Liver (tissue), 9 donors: ENCODE measurements around the gene CHST12. TPM values are rescaled to one million over a fixed set of nuclear protein-coding genes. Genes with fewer than 3 reads are reported as not detected.

ENCODE experiments used
- DNase-seq: peaks from one replicate; pipeline ENCODE4 v3.0.0-alpha.2; 2017; ENCODE audit warnings: low spot score
- H3K27ac ChIP-seq, 2 donors: one replicate each; pipeline ENCODE4 v1.7.0; 2013; ENCODE audit warnings: inconsistent platforms in 2 of 2, low read length in 2 of 2, control low read depth in 1 of 2, low read depth in 1 of 2, mild to moderate bottlenecking in 1 of 2
- H3K27me3 ChIP-seq, 4 donors: one replicate each; pipeline versions ENCODE4 v1.6.1 to v1.7.0; 2013; ENCODE audit warnings: low read length in 3 of 4, inconsistent platforms in 1 of 4, mild to moderate bottlenecking in 1 of 4, moderate library complexity in 1 of 4; ENCODE audit not compliant: control insufficient read depth in 4 of 4, insufficient read depth in 4 of 4
- H3K36me3 ChIP-seq, 4 donors: one replicate each; pipeline versions ENCODE4 v1.6.1 to v1.7.0; 2013; ENCODE audit warnings: low read length in 3 of 4, mild to moderate bottlenecking in 3 of 4, low read depth in 1 of 4, moderate library complexity in 1 of 4; ENCODE audit not compliant: control insufficient read depth in 4 of 4, insufficient read depth in 3 of 4
- H3K4me1 ChIP-seq, 4 donors: one replicate each; pipeline versions ENCODE4 v1.6.1 to v1.7.0; 2013; ENCODE audit warnings: low read length in 3 of 4, mild to moderate bottlenecking in 3 of 4, moderate library complexity in 1 of 4; ENCODE audit not compliant: control insufficient read depth in 4 of 4, insufficient read depth in 4 of 4
- H3K4me3 ChIP-seq, 3 donors: one replicate each; pipeline versions ENCODE4 v1.6.1 to v1.7.0; 2013; ENCODE audit warnings: low read length in 3 of 3, control low read depth in 1 of 3, low read depth in 1 of 3, mild to moderate bottlenecking in 1 of 3
- H3K9ac ChIP-seq, 2 donors: one replicate each; pipeline ENCODE4 v1.7.0; 2013; ENCODE audit warnings: low read length in 2 of 2, mild to moderate bottlenecking in 2 of 2, moderate library complexity in 2 of 2, control low read depth in 1 of 2, low read depth in 1 of 2
- H3K9me3 ChIP-seq, 4 donors: one replicate each; pipeline versions ENCODE4 v1.6.1 to v1.7.0; 2013; ENCODE audit warnings: low read length in 3 of 4; ENCODE audit not compliant: control insufficient read depth in 4 of 4
- ATF3 ChIP-seq: IDR thresholded peaks from 2 replicates; pipeline ENCODE4 v1.6.1; 2016; ENCODE audit warnings: antibody characterized with exemption
- EGR1 ChIP-seq, 2 donors: IDR thresholded peaks; 2 replicates each; pipeline ENCODE4 v1.6.1; 2016 to 2018; ENCODE audit warnings: antibody characterized with exemption in 2 of 2, low read depth in 2 of 2
- FOXA1 ChIP-seq: IDR thresholded peaks from 2 replicates; pipeline ENCODE4 v1.6.1; 2016; ENCODE audit warnings: antibody characterized with exemption
- FOXA2 ChIP-seq: IDR thresholded peaks from 2 replicates; pipeline ENCODE4 v1.6.1; 2016; ENCODE audit warnings: antibody characterized with exemption
- GABPA ChIP-seq, 2 donors: IDR thresholded peaks in 1 of 2; conservative IDR thresholded peaks in 1 of 2; 2 replicates each; pipeline ENCODE4 v1.6.1; 2016; ENCODE audit warnings: antibody characterized with exemption in 2 of 2, mild to moderate bottlenecking in 1 of 2, moderate library complexity in 1 of 2
- HNF4G ChIP-seq: IDR thresholded peaks from 2 replicates; pipeline ENCODE4 v1.6.1; 2016; ENCODE audit warnings: antibody characterized with exemption
- JUND ChIP-seq, 2 donors: IDR thresholded peaks; 2 replicates each; pipeline ENCODE4 v1.6.1; 2016; ENCODE audit warnings: antibody characterized with exemption in 2 of 2
- MAX ChIP-seq: IDR thresholded peaks from 2 replicates; pipeline ENCODE4 v1.6.1; 2016; ENCODE audit warnings: antibody characterized with exemption
- NR2F2 ChIP-seq: IDR thresholded peaks from 2 replicates; pipeline ENCODE4 v1.6.1; 2016; ENCODE audit warnings: antibody characterized with exemption
- RAD21 ChIP-seq, 2 donors: IDR thresholded peaks; 2 replicates each; pipeline ENCODE4 v1.6.1; 2016; ENCODE audit warnings: antibody characterized with exemption in 2 of 2, mild to moderate bottlenecking in 2 of 2
- REST ChIP-seq: IDR thresholded peaks from 2 replicates; pipeline ENCODE4 v1.6.1; 2016; ENCODE audit warnings: antibody characterized with exemption, mild to moderate bottlenecking
- RXRA ChIP-seq, 2 donors: IDR thresholded peaks; 2 replicates each; pipeline ENCODE4 v1.6.1; 2017 to 2018; ENCODE audit warnings: antibody characterized with exemption in 2 of 2, mild to moderate bottlenecking in 1 of 2
- SP1 ChIP-seq: IDR thresholded peaks from 2 replicates; pipeline ENCODE4 v1.6.1; 2018; ENCODE audit warnings: antibody characterized with exemption, mild to moderate bottlenecking
- TAF1 ChIP-seq: conservative IDR thresholded peaks from 2 replicates; pipeline ENCODE4 v1.6.1; 2016; ENCODE audit warnings: antibody characterized with exemption, mild to moderate bottlenecking
- YY1 ChIP-seq: IDR thresholded peaks from 2 replicates; pipeline ENCODE4 v1.6.1; 2016; ENCODE audit warnings: antibody characterized with exemption, mild to moderate bottlenecking
- ZBTB33 ChIP-seq: IDR thresholded peaks from 2 replicates; pipeline ENCODE4 v1.6.1; 2016; ENCODE audit warnings: antibody characterized with exemption
- WGBS: extraction: QIAGEN DNeasy Blood & Tissue Kit; methylation state at CpG from one replicate; pipeline ENCODE4 v1.1.7; 2013; 5-methylcytosine and 5-hydroxymethylcytosine counted together
- polyA plus RNA-seq, 2 donors: library from polyadenylated mRNA; stranded (reverse) in 1 of 2; unstranded in 1 of 2; fragments of 200-250 nt in 1 of 2; fragments of >200 nt in 1 of 2; fragmentation: Nextera tagmentation in 1 of 2; extraction: Ambion mirVana in 1 of 2; gene quantifications; one replicate each; pipeline versions ENCODE4 v1.2.1 to v1.2.3, GENCODE V29; 2013 to 2015
- total RNA-seq, 2 donors: library from RNA; depleted of rRNA; stranded (reverse); fragments of >200 nt; gene quantifications; one replicate each; pipeline ENCODE4 v1.2.3, GENCODE V29; 2014
- TF ChIP-seq, protein P1 (sequence below): fragments of 150-350 bp; IDR thresholded peaks from 2 replicates; pipeline ENCODE4 v1.5.1; 2017; ENCODE audit warnings: improper control_type of control experiment, low read depth, low read length; ENCODE audit not compliant: missing input control
- donor health status: healthy.
- donor health status: healthy.
- donor health status: healthy.
- donor health status: healthy.
- donor health status: healthy.

The CHST12 gene
- total and polyA plus RNA-seq, 4 donors = 3.2 to 11.9 (median 5.2) TPM

DNA sequence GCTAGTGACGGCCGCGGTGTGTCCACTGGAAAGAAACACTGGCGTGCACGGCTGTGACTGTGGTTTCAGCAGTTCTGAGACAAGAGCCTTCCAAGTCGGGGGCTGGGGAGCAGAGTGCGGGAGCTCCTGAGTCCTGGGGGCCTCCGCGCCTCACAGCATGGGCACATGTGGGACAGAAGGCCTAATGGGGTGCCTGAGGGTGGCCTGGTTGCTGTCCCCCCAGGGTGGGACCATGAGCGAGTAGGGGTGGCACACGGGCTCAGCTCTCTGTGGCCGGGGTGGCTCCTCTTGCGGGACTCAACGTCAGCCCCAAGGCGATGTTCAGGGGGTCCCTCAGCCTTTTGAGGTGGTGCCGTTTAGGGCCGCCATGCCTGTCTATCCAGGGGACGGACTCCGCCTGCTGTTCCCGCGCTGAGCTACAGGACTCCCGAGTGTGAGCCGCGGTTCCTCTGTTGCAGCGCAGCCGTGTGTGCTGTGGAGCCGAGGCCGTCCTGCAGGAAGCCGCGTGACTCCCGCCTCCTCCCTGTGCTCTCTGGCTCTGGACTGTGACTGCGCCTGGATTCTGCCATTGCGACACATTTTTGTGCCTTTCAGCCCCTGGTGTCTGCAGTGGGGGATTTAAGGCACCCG lies 23.5 kb upstream of the CHST12 start:
- no peak for DNase-seq
- H3K9me3 ChIP-seq = no peaks in the 10 kb centered on the region
- no peak overlapping the region for H3K4me3 ChIP-seq
- no peaks in the 10 kb centered on the region for H3K27me3 ChIP-seq
- peaks cover 0 to 12% (median 6%) of the 10 kb centered on the region in 4 donors for H3K4me1 ChIP-seq
- TF ChIP-seq, protein P1, sequence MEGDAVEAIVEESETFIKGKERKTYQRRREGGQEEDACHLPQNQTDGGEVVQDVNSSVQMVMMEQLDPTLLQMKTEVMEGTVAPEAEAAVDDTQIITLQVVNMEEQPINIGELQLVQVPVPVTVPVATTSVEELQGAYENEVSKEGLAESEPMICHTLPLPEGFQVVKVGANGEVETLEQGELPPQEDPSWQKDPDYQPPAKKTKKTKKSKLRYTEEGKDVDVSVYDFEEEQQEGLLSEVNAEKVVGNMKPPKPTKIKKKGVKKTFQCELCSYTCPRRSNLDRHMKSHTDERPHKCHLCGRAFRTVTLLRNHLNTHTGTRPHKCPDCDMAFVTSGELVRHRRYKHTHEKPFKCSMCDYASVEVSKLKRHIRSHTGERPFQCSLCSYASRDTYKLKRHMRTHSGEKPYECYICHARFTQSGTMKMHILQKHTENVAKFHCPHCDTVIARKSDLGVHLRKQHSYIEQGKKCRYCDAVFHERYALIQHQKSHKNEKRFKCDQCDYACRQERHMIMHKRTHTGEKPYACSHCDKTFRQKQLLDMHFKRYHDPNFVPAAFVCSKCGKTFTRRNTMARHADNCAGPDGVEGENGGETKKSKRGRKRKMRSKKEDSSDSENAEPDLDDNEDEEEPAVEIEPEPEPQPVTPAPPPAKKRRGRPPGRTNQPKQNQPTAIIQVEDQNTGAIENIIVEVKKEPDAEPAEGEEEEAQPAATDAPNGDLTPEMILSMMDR = no peak
- TF ChIP-seq RXRA (IDR thresholded peaks at IDR 0.05) = no peak
- H3K27ac ChIP-seq = no peak overlapping the region
- no peak overlapping the region for H3K9ac ChIP-seq
- peaks cover 28 to 69% (median 43%) of the 10 kb centered on the region in 4 donors for H3K36me3 ChIP-seq
- 95% methylated on average over 34 of the region's 34 CpGs for WGBS

DNA sequence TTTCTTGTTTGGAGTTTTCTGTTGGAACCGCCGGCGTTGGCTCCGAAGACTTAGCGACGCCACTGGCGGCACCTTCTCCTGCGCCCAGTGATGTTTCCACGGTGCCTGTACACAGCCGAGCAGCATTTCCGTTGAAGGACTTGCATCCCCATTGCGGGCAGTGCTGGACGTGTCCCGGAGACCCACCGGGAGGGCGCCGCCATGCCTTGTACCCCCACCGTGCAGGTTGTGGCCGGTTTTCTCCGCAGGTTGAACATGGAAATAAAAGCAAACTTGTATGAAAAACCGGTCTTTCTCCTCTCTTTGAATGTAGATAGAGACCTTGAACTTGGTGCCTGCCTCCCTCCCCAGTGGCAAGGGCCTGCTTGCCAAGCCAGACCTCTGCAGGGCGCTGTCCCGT lies 22.9 kb upstream of the CHST12 start:
- TF ChIP-seq MAX = no peak
- 95% methylated on average over 23 of the region's 23 CpGs for WGBS
- Histone ChIP-seq H3K27me3 (no peaks in the 10 kb centered on the region), H3K4me1 (peaks cover 0 to 12% (median 5%) of the 10 kb centered on the region in 4 donors), H3K4me3 (no peak overlapping the region), H3K9ac (no peak overlapping the region), H3K27ac (no peak overlapping the region), H3K9me3 (no peaks in the 10 kb centered on the region), H3K36me3 (peaks cover 26 to 64% (median 37%) of the 10 kb centered on the region in 4 donors)
- DNase-seq = no peak

DNA sequence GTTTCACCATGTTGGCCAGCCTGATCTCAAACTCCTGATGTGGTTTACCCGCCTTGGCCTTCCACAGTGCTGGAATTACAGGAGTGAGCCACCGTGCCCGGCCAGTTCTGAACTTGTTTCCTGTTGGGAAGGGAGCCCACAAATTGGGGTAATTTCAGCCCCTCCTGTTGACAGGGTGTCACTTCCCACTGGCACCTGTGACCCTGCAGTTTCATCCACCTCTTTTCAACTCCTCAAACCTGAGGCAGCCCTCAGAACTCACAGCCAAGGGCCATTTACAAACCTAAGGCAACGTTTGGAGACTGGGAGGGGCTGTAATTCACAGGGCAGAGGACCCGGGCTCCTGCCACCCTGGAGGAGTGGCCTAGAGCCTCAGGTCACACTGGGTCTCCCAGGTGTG lies 22.2 kb upstream of the CHST12 start:
- 71% methylated on average over 5 of the region's 5 CpGs for WGBS
- Histone ChIP-seq H3K4me1 (peaks cover 0 to 12% (median 4%) of the 10 kb centered on the region in 4 donors), H3K9me3 (no peaks in the 10 kb centered on the region), H3K9ac (no peak overlapping the region), H3K27me3 (no peaks in the 10 kb centered on the region), H3K27ac (no peak overlapping the region), H3K36me3 (peaks cover 22 to 56% (median 32%) of the 10 kb centered on the region in 4 donors), H3K4me3 (no peak overlapping the region)
- TF ChIP-seq FOXA2 (no peak), HNF4G (no peak), ATF3 (no peak), ZBTB33 (no peak), GABPA (IDR thresholded peaks at IDR 0.05 in 1 of 2, conservative IDR thresholded peaks at IDR 0.05 in 1 of 2) (no peak), YY1 (no peak), RAD21 (IDR thresholded peaks at IDR 0.05) (no peak), FOXA1 (no peak), JUND (IDR thresholded peaks at IDR 0.05) (no peak), RXRA (IDR thresholded peaks at IDR 0.05) (no peak), REST (no peak), NR2F2 (no peak), EGR1 (IDR thresholded peaks at IDR 0.05; ENCODE audit: low read depth in 2 of 2) (no peak), TAF1 (no peak), SP1 (no peak)
- no peak for DNase-seq
